Measurements from ENCODE around the gene PTH1R. TPM values are rescaled to one million over a fixed set of nuclear protein-coding genes. Genes with fewer than 3 reads are reported as not detected.
A peak's percentile ranks its signal among the peaks of the same experiment; 100 is the strongest.

Gene PTH1R
- total RNA-seq, 1 experiment from 2014 or later, result 32.3 TPM

- Histone ChIP-seq H3K36me3 (replicated peaks; ENCODE audit: control insufficient read depth, insufficient read depth, low read length) (no peaks in the 10 kb centered on the region), H3K4me3 (ENCODE audit: insufficient read depth, low read depth, low read length) (peak overlapping the region; percentile 52), H3K27me3 (ENCODE audit: control insufficient read depth, insufficient read depth, low read length) (peaks cover 9% of the 10 kb centered on the region)
- DNase-seq, result peak; percentile 97
Observed at GRCh38 chr3:46845860-46846623, 31.5 kb upstream of the PTH1R start.

- peak; percentile 38 for DNase-seq
- H3K4me3 ChIP-seq (ENCODE audit: insufficient read depth, low read depth, low read length), result no peak overlapping the region
- H3K27me3 ChIP-seq (ENCODE audit: control insufficient read depth, insufficient read depth, low read length), result peaks cover 9% of the 10 kb centered on the region
- H3K36me3 ChIP-seq (replicated peaks; ENCODE audit: control insufficient read depth, insufficient read depth, low read length), result no peaks in the 10 kb centered on the region
Observed at GRCh38 chr3:46846624-46847542, 30.6 kb upstream of the PTH1R start.

GRCh38 chr3:46847744-46848143 lies 29.8 kb upstream of the PTH1R start:
- peak; percentile 35 for DNase-seq
- no peaks in the 10 kb centered on the region for H3K36me3 ChIP-seq (replicated peaks; ENCODE audit: control insufficient read depth, insufficient read depth, low read length)
- peaks cover 9% of the 10 kb centered on the region for H3K27me3 ChIP-seq (ENCODE audit: control insufficient read depth, insufficient read depth, low read length)
- no peak overlapping the region for H3K4me3 ChIP-seq (ENCODE audit: insufficient read depth, low read depth, low read length)

GRCh38 chr3:46848271-46849044 lies 29.1 kb upstream of the PTH1R start:
- H3K4me3 ChIP-seq (ENCODE audit: insufficient read depth, low read depth, low read length), result no peak overlapping the region
- peak; percentile 89 for DNase-seq
- no peaks in the 10 kb centered on the region for H3K36me3 ChIP-seq (replicated peaks; ENCODE audit: control insufficient read depth, insufficient read depth, low read length)
- H3K27me3 ChIP-seq (ENCODE audit: control insufficient read depth, insufficient read depth, low read length), result peaks cover 9% of the 10 kb centered on the region

GRCh38 chr3:46849045-46849631 lies 28.4 kb upstream of the PTH1R start:
- Histone ChIP-seq H3K36me3 (replicated peaks; ENCODE audit: control insufficient read depth, insufficient read depth, low read length) (no peaks in the 10 kb centered on the region), H3K4me3 (ENCODE audit: insufficient read depth, low read depth, low read length) (no peak overlapping the region), H3K27me3 (ENCODE audit: control insufficient read depth, insufficient read depth, low read length) (peaks cover 9% of the 10 kb centered on the region)
- peak; percentile 32 for DNase-seq

- H3K27me3 ChIP-seq (ENCODE audit: control insufficient read depth, insufficient read depth, low read length), result peaks cover 9% of the 10 kb centered on the region
- no peak overlapping the region for H3K4me3 ChIP-seq (ENCODE audit: insufficient read depth, low read depth, low read length)
- DNase-seq, result peak; percentile 38
- no peaks in the 10 kb centered on the region for H3K36me3 ChIP-seq (replicated peaks; ENCODE audit: control insufficient read depth, insufficient read depth, low read length)
Observed at GRCh38 chr3:46849686-46850467, 27.6 kb upstream of the PTH1R start.

- peaks cover 9% of the 10 kb centered on the region for H3K27me3 ChIP-seq (ENCODE audit: control insufficient read depth, insufficient read depth, low read length)
- no peaks in the 10 kb centered on the region for H3K36me3 ChIP-seq (replicated peaks; ENCODE audit: control insufficient read depth, insufficient read depth, low read length)
- H3K4me3 ChIP-seq (ENCODE audit: insufficient read depth, low read depth, low read length), result no peak overlapping the region
- no peak for DNase-seq
Observed at GRCh38 chr3:46850468-46850779, 27.1 kb upstream of the PTH1R start.

- H3K27me3 ChIP-seq (ENCODE audit: control insufficient read depth, insufficient read depth, low read length), result peaks cover 5% of the 10 kb centered on the region
- H3K36me3 ChIP-seq (replicated peaks; ENCODE audit: control insufficient read depth, insufficient read depth, low read length), result no peaks in the 10 kb centered on the region
- H3K4me3 ChIP-seq (ENCODE audit: insufficient read depth, low read depth, low read length), result no peak overlapping the region
- DNase-seq, result no peak
Observed at GRCh38 chr3:46851364-46852333, 25.9 kb upstream of the PTH1R start.

GRCh38 chr3:46852334-46852720 lies 25.2 kb upstream of the PTH1R start:
- H3K4me3 ChIP-seq (ENCODE audit: insufficient read depth, low read depth, low read length), result no peak overlapping the region
- no peaks in the 10 kb centered on the region for H3K36me3 ChIP-seq (replicated peaks; ENCODE audit: control insufficient read depth, insufficient read depth, low read length)
- 0 out of 2 replicates have a peak, but pooled peaks cover under 1% of the 10 kb centered on the region for H3K27me3 ChIP-seq (ENCODE audit: control insufficient read depth, insufficient read depth, low read length)
- DNase-seq, result no peak

GRCh38 chr3:46852839-46853355 lies 24.6 kb upstream of the PTH1R start:
- no peak for DNase-seq
- no peak overlapping the region for H3K4me3 ChIP-seq (ENCODE audit: insufficient read depth, low read depth, low read length)
- H3K27me3 ChIP-seq (ENCODE audit: control insufficient read depth, insufficient read depth, low read length), result no peaks in the 10 kb centered on the region
- no peaks in the 10 kb centered on the region for H3K36me3 ChIP-seq (replicated peaks; ENCODE audit: control insufficient read depth, insufficient read depth, low read length)

GRCh38 chr3:46853441-46854415 lies 23.8 kb upstream of the PTH1R start:
- Histone ChIP-seq H3K27me3 (ENCODE audit: control insufficient read depth, insufficient read depth, low read length) (no peaks in the 10 kb centered on the region), H3K4me3 (ENCODE audit: insufficient read depth, low read depth, low read length) (no peak overlapping the region), H3K36me3 (replicated peaks; ENCODE audit: control insufficient read depth, insufficient read depth, low read length) (no peaks in the 10 kb centered on the region)
- DNase-seq, result no peak

GRCh38 chr3:46854555-46854991 lies 22.9 kb upstream of the PTH1R start:
- Histone ChIP-seq H3K4me3 (ENCODE audit: insufficient read depth, low read depth, low read length) (no peak overlapping the region), H3K27me3 (ENCODE audit: control insufficient read depth, insufficient read depth, low read length) (no peaks in the 10 kb centered on the region), H3K36me3 (replicated peaks; ENCODE audit: control insufficient read depth, insufficient read depth, low read length) (no peaks in the 10 kb centered on the region)
- DNase-seq, result no peak

Data from H7 (cell line).